Caco-2 (cell line): Measurements from ENCODE around the gene LTBP1. TPM values are rescaled to one million over a fixed set of nuclear protein-coding genes. Genes with fewer than 3 reads are reported as not detected.

Source experiments
- BruUV-seq: library from RNA; stranded (reverse); fragments of 400-500 nt; replicated peaks from 2 replicates; lab custom pipeline; 2021; lab: Mats Ljungman, UMichigan
- CTCF ChIA-PET: fragments of 300-600 bp; sonication (Branson Sonifier 250); formaldehyde crosslinking; loops from one replicate; lab custom pipeline; 2022; ENCODE audit warnings: antibody characterized with exemption; lab: Charles Lee
- POLR2A ChIA-PET: fragments of 300-600 bp; sonication (Branson Sonifier 250); formaldehyde crosslinking; loops from one replicate; lab custom pipeline; 2022; ENCODE audit warnings: antibody characterized with exemption; lab: Charles Lee
- DNase-seq, 2 experiments: peaks; one replicate each; pipeline versions ENCODE4 v3.0.0 to v3.0.0-alpha.2; 2020 to 2022
- H3K27me3 ChIP-seq: replicated peaks from 2 replicates; pipeline ENCODE4 v1.6.0; 2011; ENCODE audit warnings: low read length; ENCODE audit not compliant: control insufficient read depth, insufficient read depth
- H3K36me3 ChIP-seq: 2 replicates; pipeline ENCODE4 v1.5.1; 2011; ENCODE audit warnings: low read length; ENCODE audit not compliant: control insufficient read depth, insufficient read depth
- H3K4me1 ChIP-seq: fragments of 250-450 bp; sonication (Bioruptor Pico); 2 replicates; pipeline ENCODE4 v1.5.1; 2020; ENCODE audit warnings: mild to moderate bottlenecking
- H3K4me3 ChIP-seq: 2 replicates; pipeline ENCODE4 v1.5.1; 2011; ENCODE audit warnings: low read depth, mild to moderate bottlenecking, control low read depth, low read length
- H3K9me3 ChIP-seq: fragments of 250-450 bp; sonication (Bioruptor Pico); 2 replicates; pipeline ENCODE4 v1.5.1; 2020; ENCODE audit warnings: mild to moderate bottlenecking, moderate library complexity
- H3K27ac Mint-ChIP-seq: one replicate; pipeline ENCODE4 v1.8.0; 2022; ENCODE audit warnings: mixed read lengths; ENCODE audit not compliant: unreplicated experiment
- H3K27me3 Mint-ChIP-seq: one replicate; pipeline ENCODE4 v1.8.0; 2022; ENCODE audit warnings: mixed read lengths; ENCODE audit not compliant: insufficient read depth, unreplicated experiment
- H3K36me3 Mint-ChIP-seq: one replicate; pipeline ENCODE4 v1.8.0; 2022; ENCODE audit warnings: mild to moderate bottlenecking, mixed read lengths; ENCODE audit not compliant: insufficient read depth, unreplicated experiment
- H3K4me1 Mint-ChIP-seq: one replicate; pipeline ENCODE4 v1.8.0; 2022; ENCODE audit warnings: low read depth, mixed read lengths; ENCODE audit not compliant: unreplicated experiment
- H3K4me3 Mint-ChIP-seq: one replicate; pipeline ENCODE4 v1.8.0; 2022; ENCODE audit warnings: mild to moderate bottlenecking, moderate library complexity, mixed read lengths; ENCODE audit not compliant: unreplicated experiment
- H3K9me3 Mint-ChIP-seq: one replicate; pipeline ENCODE4 v1.8.0; 2022; ENCODE audit warnings: mixed read lengths; ENCODE audit not compliant: unreplicated experiment
- CTCF ChIP-seq, 2 experiments: fragments of 200-600 bp in 1 of 2; IDR thresholded peaks; 1 replicate in 1 of 2; 2 replicates in 1 of 2; pipeline versions ENCODE4 v1.5.1 to v1.8.0; 2011 to 2022; ENCODE audit warnings: antibody characterized with exemption in 1 of 2, control low read depth in 1 of 2, inconsistent platforms in 1 of 2, low read depth in 1 of 2, low read length in 1 of 2, mild to moderate bottlenecking in 1 of 2, moderate library complexity in 1 of 2; ENCODE audit not compliant: insufficient read depth in 1 of 2, severe bottlenecking in 1 of 2, unreplicated experiment in 1 of 2
- intact Hi-C: fragments of 100-400 bp; cut with micrococcal nuclease; formaldehyde crosslinking; loops from one replicate; pipeline ENCODE4 v1.10.0; 2022; ENCODE audit not compliant: unreplicated experiment
- total RNA-seq: library from RNA; stranded (reverse); gene quantifications from 2 replicates; pipeline ENCODE4 v1.2.3, GENCODE V29; 2022

The LTBP1 gene
- total RNA-seq, 1 experiment from 2014 or later: 64.2 TPM

GRCh38 chr2:33177627-33178026, 230.9 kb downstream of the LTBP1 start:
- POLR2A ChIA-PET: no interaction called here

GRCh38 chr2:33178209-33178608, 231.5 kb downstream of the LTBP1 start:
- no peak overlapping the region for H3K4me3 ChIP-seq
- Mint-ChIP-seq H3K9me3 (no peaks in the 10 kb centered on the region), H3K27me3 (no peaks in the 10 kb centered on the region), H3K36me3 (peaks cover 5% of the 10 kb centered on the region), H3K4me3 (no peak overlapping the region), H3K4me1 (no peaks in the 10 kb centered on the region), H3K27ac (no peak overlapping the region)
- H3K36me3 ChIP-seq: no peaks in the 10 kb centered on the region
- ChIA-PET CTCF (no interaction called here), POLR2A (no interaction called here)
- DNase-seq: no peak
- H3K4me1 ChIP-seq: no peaks in the 10 kb centered on the region
- intact Hi-C loops: no loop called here
- BruUV-seq: no TSS peak
- H3K9me3 ChIP-seq: no peaks in the 10 kb centered on the region
- no peak for TF ChIP-seq CTCF (IDR thresholded peaks at IDR 0.05; ENCODE audit: insufficient read depth in 1 of 2, low read depth in 1 of 2, low read length in 1 of 2, severe bottlenecking in 1 of 2, unreplicated experiment in 1 of 2)
- H3K27me3 ChIP-seq: no peaks in the 10 kb centered on the region

More at GRCh38 chr2:33177627-33178026, 230.9 kb downstream of the LTBP1 start:
- Histone ChIP-seq H3K27me3 (no peaks in the 10 kb centered on the region), H3K9me3 (no peaks in the 10 kb centered on the region), H3K4me1 (no peaks in the 10 kb centered on the region), H3K4me3 (no peak overlapping the region), H3K36me3 (no peaks in the 10 kb centered on the region)
- Mint-ChIP-seq H3K27ac (no peak overlapping the region), H3K4me1 (no peaks in the 10 kb centered on the region), H3K36me3 (peaks cover 5% of the 10 kb centered on the region), H3K4me3 (no peak overlapping the region), H3K9me3 (no peaks in the 10 kb centered on the region), H3K27me3 (no peaks in the 10 kb centered on the region)
- TF ChIP-seq CTCF (IDR thresholded peaks at IDR 0.05; ENCODE audit: insufficient read depth in 1 of 2, low read depth in 1 of 2, low read length in 1 of 2, severe bottlenecking in 1 of 2, unreplicated experiment in 1 of 2): no peak
- intact Hi-C loops: no loop called here
- CTCF ChIA-PET: no interaction called here
- no TSS peak for BruUV-seq
- no peak for DNase-seq

- Histone ChIP-seq H3K36me3 (no peaks in the 10 kb centered on the region), H3K9me3 (no peaks in the 10 kb centered on the region), H3K27me3 (no peaks in the 10 kb centered on the region), H3K4me1 (0 out of 2 replicates have a peak, but pooled peaks cover 5% of the 10 kb centered on the region), H3K4me3 (no peak overlapping the region)
- peaks cover 5% of the 10 kb centered on the region for H3K36me3 Mint-ChIP-seq
- no peak for DNase-seq
- no peaks in the 10 kb centered on the region for H3K27me3 Mint-ChIP-seq
- H3K4me1 Mint-ChIP-seq: no peaks in the 10 kb centered on the region
- no peak for TF ChIP-seq CTCF (IDR thresholded peaks at IDR 0.05; ENCODE audit: insufficient read depth in 1 of 2, low read depth in 1 of 2, low read length in 1 of 2, severe bottlenecking in 1 of 2, unreplicated experiment in 1 of 2)
- H3K4me3 Mint-ChIP-seq: no peak overlapping the region
- BruUV-seq: no TSS peak
- POLR2A ChIA-PET: no interaction called here
- CTCF ChIA-PET: no interaction called here
- H3K9me3 Mint-ChIP-seq: no peaks in the 10 kb centered on the region
- H3K27ac Mint-ChIP-seq: no peak overlapping the region
- intact Hi-C loops: no loop called here
These were observed 234.2 kb downstream of the LTBP1 start for GRCh38 chr2:33180915-33181314.
